Measurements from ENCODE around the gene LBR.

The LBR gene

DNA sequence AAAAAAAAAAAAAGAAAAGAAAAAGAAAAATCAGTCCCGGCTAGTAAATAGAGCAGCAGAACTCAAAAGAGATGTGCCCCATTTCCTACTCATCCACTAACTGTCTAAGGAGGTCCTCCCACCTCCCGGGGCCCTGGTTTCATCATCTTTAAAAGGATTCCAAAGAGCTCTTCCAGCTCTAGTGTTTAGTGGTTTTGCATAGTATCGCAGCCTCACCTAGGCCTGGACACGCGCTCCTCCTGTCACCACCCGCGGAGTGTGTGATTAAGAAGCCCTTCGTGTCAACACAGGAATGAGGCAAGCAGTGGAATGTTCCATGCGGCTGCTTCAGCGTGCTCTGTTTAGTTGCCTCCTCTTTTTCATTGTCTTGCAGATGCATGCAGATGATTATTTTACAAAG lies 49.0 kb downstream of the LBR start:
- DNase-seq (ENCODE audit: low read depth in 2 of 2, low spot score in 1 of 2), result no peak

DNA sequence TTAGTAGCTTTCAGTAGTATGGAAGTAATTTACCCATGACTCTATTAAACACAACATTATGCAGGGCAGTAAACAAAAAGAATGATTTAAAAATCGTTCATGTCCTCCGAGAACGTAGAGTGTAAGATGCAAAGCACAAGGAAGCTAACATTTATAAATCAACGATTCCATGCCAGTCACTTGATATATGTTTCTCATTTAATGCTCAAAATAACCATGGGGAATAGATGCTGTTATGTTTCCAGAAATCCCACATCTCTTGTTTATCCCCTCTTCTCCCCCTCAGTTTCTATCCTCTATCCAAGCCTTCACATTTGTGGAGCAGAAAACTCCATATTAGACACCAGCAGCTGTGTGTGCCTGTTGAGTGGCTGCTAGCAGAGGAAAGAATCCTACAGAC lies 52.8 kb downstream of the LBR start:
- no peak for DNase-seq (ENCODE audit: low read depth in 2 of 2, low spot score in 1 of 2)

GRCh38 chr1:225373155-225373554 lies 54.7 kb downstream of the LBR start:
- no peak for DNase-seq (ENCODE audit: low read depth in 2 of 2, low spot score in 1 of 2)

DNA sequence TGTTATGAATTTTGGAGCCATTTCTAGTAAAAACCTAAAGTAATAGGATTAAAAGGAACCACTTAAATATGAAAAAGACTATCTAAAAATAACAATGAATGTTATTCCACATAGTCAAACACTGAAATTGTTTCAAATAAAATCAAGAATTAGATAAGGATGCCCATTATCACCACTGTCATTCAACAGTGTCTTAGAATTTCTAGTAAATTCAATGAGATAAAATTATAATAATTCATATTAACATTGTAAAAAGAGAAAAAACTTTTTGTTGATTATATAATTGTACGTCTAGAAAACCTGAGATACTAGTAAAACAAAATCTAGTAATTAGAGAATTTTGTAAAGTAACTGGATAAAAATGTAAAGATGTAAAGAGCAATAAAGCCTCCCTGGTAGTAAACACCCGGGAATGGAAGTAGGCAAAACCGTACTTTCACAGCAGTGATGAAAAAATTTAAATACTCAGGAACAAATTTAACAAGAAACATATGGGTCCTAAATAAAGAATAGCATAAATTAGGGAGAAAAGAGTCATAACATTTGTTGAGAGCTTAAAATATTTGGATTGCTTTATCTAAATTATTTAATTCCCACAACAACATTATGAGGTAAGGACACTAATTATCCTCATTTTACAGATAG lies 56.4 kb downstream of the LBR start:
- no peak for DNase-seq (ENCODE audit: low read depth in 2 of 2, low spot score in 1 of 2)

DNA sequence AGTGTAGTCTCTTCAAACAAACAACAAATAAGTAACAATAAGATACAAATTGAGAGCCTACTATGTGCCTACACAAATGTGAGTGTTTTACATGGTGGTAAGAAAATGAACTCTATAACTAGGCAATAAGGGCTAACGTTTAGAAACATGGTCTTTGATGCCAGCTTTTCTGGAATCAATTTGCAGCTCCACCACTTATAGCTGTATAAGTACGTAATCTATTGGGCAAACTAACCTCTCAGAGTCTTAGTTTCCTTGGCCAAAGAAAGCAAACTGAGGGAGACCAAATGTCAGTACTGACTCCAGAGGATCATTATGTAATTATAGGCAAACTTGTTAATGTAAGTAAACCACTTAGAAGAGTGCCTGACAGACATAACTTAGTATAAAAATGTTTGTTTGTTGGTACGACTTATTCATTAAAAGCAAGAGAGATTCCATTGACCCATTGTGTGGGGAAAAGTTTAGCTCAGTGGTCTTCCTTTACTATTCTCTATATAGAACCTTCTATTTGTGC lies 59.7 kb downstream of the LBR start:
- no peak for DNase-seq (ENCODE audit: low read depth in 2 of 2, low spot score in 1 of 2)

DNA sequence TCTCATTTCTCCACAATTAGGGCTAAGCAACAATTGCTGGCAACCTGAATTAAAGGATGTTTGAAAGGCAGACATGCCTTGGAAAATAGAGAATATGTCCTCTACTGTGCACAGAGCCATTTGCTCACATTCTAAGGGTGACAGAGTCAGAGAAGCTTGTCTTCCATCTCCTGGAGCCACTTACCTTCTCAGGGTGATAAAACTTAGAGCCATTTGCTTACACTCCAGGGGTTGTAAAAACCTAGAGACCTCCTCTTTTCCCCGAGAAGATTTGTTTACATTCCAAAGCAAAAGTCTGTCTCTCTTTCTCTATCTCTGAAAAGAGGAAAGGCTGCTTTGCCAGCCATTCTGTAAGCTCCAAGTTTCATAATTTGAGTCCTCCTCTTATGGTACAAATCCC lies 61.3 kb downstream of the LBR start:
- no peak for DNase-seq (ENCODE audit: low read depth in 2 of 2, low spot score in 1 of 2)

DNA sequence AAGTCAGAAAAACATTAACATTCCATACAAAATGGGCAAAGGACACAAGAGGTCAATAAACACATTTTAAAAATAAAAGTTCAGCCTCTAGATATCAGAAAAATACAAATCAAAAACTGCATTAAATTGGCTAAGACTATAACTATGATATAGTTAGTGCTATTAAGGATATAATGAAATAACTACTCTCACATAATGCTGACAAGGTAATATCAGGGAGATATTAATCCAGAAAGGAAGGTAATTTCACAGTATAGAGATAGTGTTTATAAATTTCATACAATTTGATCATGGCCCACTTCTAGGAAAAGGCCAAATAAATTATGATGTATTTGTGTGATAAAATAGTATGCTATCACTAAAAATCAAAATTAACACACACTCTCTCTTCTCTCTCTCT lies 61.8 kb downstream of the LBR start:
- DNase-seq (ENCODE audit: low read depth in 2 of 2, low spot score in 1 of 2), result no peak

- no peak for DNase-seq (ENCODE audit: low read depth in 2 of 2, low spot score in 1 of 2)
Measured at GRCh38 chr1:225364439-225364838, 63.4 kb downstream of the LBR start.

DNA sequence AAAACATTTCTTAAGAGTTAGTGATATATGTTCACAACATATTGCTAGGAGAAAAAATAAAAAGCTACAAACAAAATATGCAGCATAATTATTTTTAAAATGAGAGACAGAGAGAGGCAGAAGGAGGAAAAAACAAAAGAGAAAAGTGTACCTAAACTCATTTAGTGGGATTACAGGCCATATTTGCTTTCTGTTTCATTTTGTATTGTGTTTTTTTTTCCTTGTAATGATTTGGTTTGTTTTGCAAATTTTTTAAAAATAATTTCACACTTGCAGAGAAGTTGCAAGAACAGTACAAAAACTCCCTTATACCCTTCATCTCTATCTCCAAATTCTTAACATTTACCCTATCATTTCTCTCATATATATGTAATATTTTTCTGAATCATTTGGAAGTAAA lies 65.0 kb downstream of the LBR start:
- DNase-seq (ENCODE audit: low read depth in 2 of 2, low spot score in 1 of 2), result no peak

- no peak for DNase-seq (ENCODE audit: low read depth in 2 of 2, low spot score in 1 of 2)
Measured at GRCh38 chr1:225361176-225361575, 66.7 kb downstream of the LBR start.

DNA sequence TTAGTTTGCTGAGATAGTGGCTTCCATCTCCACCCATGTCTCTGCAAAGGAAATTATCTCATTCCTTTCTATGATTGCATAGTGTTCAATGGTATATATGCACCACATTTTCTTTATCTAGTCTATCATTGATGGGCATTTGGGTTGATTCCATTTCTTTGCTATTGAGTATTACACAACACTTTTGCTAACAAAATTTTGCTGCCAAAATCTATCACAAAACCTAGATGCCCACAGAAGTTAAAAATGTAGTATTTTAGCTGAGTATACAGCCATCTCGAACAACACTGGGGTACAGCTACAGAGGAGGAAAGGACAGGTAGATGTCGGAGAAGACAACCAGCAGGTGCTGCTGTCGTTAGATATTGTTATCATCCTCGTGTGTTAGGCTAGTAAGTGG lies 67.7 kb downstream of the LBR start:
- DNase-seq (ENCODE audit: low read depth in 2 of 2, low spot score in 1 of 2), result no peak

GRCh38 chr1:225355863-225356262 lies 72.0 kb downstream of the LBR start:
- DNase-seq (ENCODE audit: low read depth in 2 of 2, low spot score in 1 of 2), result no peak

DNA sequence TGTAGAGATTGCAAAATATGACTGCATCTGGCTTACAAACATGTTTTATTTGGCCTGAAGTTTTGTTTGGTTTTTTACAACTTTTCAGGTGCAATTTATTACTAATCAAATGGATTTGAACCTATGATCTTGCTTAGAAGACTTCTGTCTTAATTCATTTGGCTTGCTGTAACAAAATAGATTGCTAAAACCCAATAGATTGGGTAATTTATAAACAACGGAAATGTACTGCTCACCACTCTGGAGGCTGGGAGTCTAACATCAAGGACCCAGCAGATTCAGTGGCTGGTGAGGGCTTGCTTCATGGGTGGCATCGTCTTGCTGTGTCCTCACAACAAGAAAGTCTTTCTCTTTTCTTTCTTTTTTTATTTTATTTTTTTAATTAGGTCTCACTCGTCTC lies 72.9 kb downstream of the LBR start:
- no peak for DNase-seq (ENCODE audit: low read depth in 2 of 2, low spot score in 1 of 2)

Measured in stimulated activated CD8-positive, alpha-beta memory T cell treated with anti-CD3 and anti-CD28 coated beads, Interleukin-4, amount 100 ng/mL, for 1 hour (primary cell).